Kidney (tissue), 14 donors: ENCODE data around the gene ASCL3. TPM values are rescaled to one million over a fixed set of nuclear protein-coding genes. Genes with fewer than 3 reads are reported as not detected.

Source experiments
- DNase-seq, 5 donors: peaks; one replicate each; pipeline ENCODE4 v3.0.0-alpha.2; 2013 to 2020
- FAIRE-seq: peaks from 2 replicates; lab custom pipeline; 2012; peaks lifted over from hg19 to GRCh38; lab: Jason Lieb, UNC
- H3K27ac ChIP-seq, 2 donors: one replicate each; pipeline ENCODE4 v1.7.0; 2013; ENCODE audit warnings: low read depth in 2 of 2, low read length in 2 of 2, inconsistent platforms in 1 of 2
- H3K27me3 ChIP-seq: one replicate; pipeline ENCODE4 v1.7.1; 2013; ENCODE audit warnings: low read length, inconsistent platforms; ENCODE audit not compliant: control insufficient read depth, insufficient read depth
- H3K36me3 ChIP-seq, 3 donors: one replicate each; pipeline versions ENCODE4 v1.7.0 to v1.7.1; 2013; ENCODE audit warnings: low read length in 3 of 3, control low read depth in 1 of 3, inconsistent platforms in 1 of 3; ENCODE audit not compliant: insufficient read depth in 3 of 3, control insufficient read depth in 2 of 3
- H3K4me1 ChIP-seq, 3 donors: one replicate each; pipeline versions ENCODE4 v1.7.0 to v1.7.1; 2013; ENCODE audit warnings: low read length in 3 of 3, inconsistent platforms in 1 of 3, low read depth in 1 of 3; ENCODE audit not compliant: control insufficient read depth in 2 of 3, insufficient read depth in 2 of 3
- H3K4me3 ChIP-seq, 3 donors: one replicate each; pipeline versions ENCODE4 v1.7.0 to v1.8.1; 2013; ENCODE audit warnings: low read length in 3 of 3, control low read depth in 1 of 3, inconsistent platforms in 1 of 3
- H3K9ac ChIP-seq, 3 donors: one replicate each; pipeline versions ENCODE4 v1.7.0 to v1.7.1; 2013; ENCODE audit warnings: low read length in 3 of 3, control low read depth in 1 of 3, inconsistent platforms in 1 of 3
- H3K9me3 ChIP-seq, 3 donors: one replicate each; pipeline versions ENCODE4 v1.7.0 to v1.7.1; 2013; ENCODE audit warnings: low read length in 3 of 3, control low read depth in 1 of 3, inconsistent platforms in 1 of 3; ENCODE audit not compliant: control insufficient read depth in 2 of 3, insufficient read depth in 1 of 3
- CTCF ChIP-seq: IDR thresholded peaks from 3 replicates; pipeline ENCODE4 v1.5.1; 2012; ENCODE audit warnings: mild to moderate bottlenecking, moderate library complexity, borderline replicate concordance; ENCODE audit not compliant: insufficient read depth; ENCODE audit errors: extremely low read depth
- intact Hi-C: fragments of 100-400 bp; cut with DNase I; formaldehyde crosslinking; loops from one replicate; pipeline ENCODE4 v1.11.1; 2022
- polyA plus RNA-seq: library from polyadenylated mRNA; stranded (reverse); fragments of 350-450 nt; fragmentation: Illumina TruSeq; extraction: RNeasy Lipid Tissue Mini Kit (QIAGEN cat#74804); gene quantifications from one replicate; pipeline ENCODE4 v1.2.3, GENCODE V29; 2014; ENCODE audit warnings: low read depth, low replicate concordance; ENCODE audit not compliant: insufficient read depth
- total RNA-seq: library from RNA; stranded (reverse); fragmentation: NEBNext Ultra II Directional; extraction: Animal tissue kit (Norgen Biotek cat#: 25700); gene quantifications from one replicate; pipeline ENCODE4 v1.2.1, GENCODE V29; 2021
- donor health status: control.
- donor health status: control.
- donor health status: control.
- donor health status: control.
- donor health status: control.
- donor health status: DM: yes; HTN: yes; CAD: no.
- donor health status: Normal renal cell carcinoma (clear cell type).

Gene ASCL3
- total and polyA plus RNA-seq, 2 donors from 2014 or later: not detected

GRCh38 chr11:8913961-8914660, 28.7 kb downstream of the ASCL3 start:
- Histone ChIP-seq H3K4me3 (peak overlapping the region in 2 of 3 donors; percentile 5 to 7), H3K4me1 (peaks cover 0 to 12% (median 8%) of the 10 kb centered on the region in 3 donors), H3K27me3 (no peaks in the 10 kb centered on the region), H3K27ac (peak overlapping the region; percentile 24 to 26), H3K9ac (no peak overlapping the region), H3K36me3 (peaks cover 0 to 12% (median 0%) of the 10 kb centered on the region in 3 donors), H3K9me3 (no peaks in the 10 kb centered on the region)
- intact Hi-C loops: no loop called here
- DNase-seq (peak in 3 of 5 donors; percentile 66 to 74 (median 68)), FAIRE-seq (no peak)
- TF ChIP-seq CTCF: peak; percentile 65

GRCh38 chr11:8911029-8911823, 31.6 kb downstream of the ASCL3 start, which contains the start of gene AKIP1:
Gene AKIP1, plus strand, starts transcription at chr11:8911189. Its CDS starts 261 bp downstream, at chr11:8911450.
- peak; percentile 98 to 100 (median 99) for DNase-seq
- Histone ChIP-seq H3K27ac (peak within 1 kb of the TSS; percentile 75 to 82), H3K9me3 (no peaks in the 10 kb centered on the region), H3K4me1 (peaks cover 0 to 12% (median 8%) of the 10 kb centered on the region in 3 donors), H3K36me3 (no peaks in the 10 kb centered on the region), H3K27me3 (no peaks in the 10 kb centered on the region), H3K4me3 (peak within 1 kb of the TSS; percentile 69 to 84 (median 83)), H3K9ac (peak within 1 kb of the TSS; percentile 57 to 85 (median 58))
- no peak for TF ChIP-seq CTCF
- FAIRE-seq: no peak
- intact Hi-C loops: no loop called here

DNA sequence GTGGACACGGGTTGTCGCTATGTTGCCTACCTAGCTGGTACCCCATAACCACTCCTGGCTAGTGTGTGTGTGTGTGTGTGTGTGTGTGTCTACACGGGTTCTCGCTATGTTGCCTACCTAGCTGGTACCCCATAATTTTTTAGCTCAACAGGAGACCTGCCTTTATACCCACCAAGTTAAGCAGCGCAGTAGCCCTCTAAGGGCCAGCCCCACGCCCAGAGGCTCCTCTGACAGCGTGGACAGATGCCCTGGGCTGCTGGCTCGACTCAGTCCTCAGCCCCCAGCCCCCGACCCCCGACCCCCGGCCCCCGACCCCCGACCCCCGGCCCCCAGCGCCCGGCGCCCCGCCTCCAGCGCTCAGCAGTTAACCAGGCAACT, 32.2 kb downstream of the ASCL3 start:
- intact Hi-C loops: no loop called here
- Histone ChIP-seq H3K27me3 (no peaks in the 10 kb centered on the region), H3K27ac (no peak overlapping the region), H3K4me3 (peak overlapping the region; percentile 68 to 84 (median 83)), H3K36me3 (no peaks in the 10 kb centered on the region), H3K9me3 (no peaks in the 10 kb centered on the region), H3K4me1 (peaks cover 0 to 12% (median 8%) of the 10 kb centered on the region in 3 donors), H3K9ac (peak overlapping the region; percentile 41 to 72 (median 42))
- TF ChIP-seq CTCF: no peak
- DNase-seq (no peak), FAIRE-seq (no peak)
